Measurements from ENCODE around the gene TIMM50.
A peak's percentile ranks its signal among the peaks of the same experiment; 100 is the strongest.

The TIMM50 gene

GRCh38 chr19:39539165-39539517 lies 58.5 kb downstream of the TIMM50 start:
- DNase-seq: no peak

GRCh38 chr19:39539518-39540332 lies 59.1 kb downstream of the TIMM50 start, which contains the start of gene EID2:
EID2 (minus strand) TSS chr19:39540161; CDS start chr19:39540079, 82 bp downstream.
- peak; percentile 95 for DNase-seq

DNA sequence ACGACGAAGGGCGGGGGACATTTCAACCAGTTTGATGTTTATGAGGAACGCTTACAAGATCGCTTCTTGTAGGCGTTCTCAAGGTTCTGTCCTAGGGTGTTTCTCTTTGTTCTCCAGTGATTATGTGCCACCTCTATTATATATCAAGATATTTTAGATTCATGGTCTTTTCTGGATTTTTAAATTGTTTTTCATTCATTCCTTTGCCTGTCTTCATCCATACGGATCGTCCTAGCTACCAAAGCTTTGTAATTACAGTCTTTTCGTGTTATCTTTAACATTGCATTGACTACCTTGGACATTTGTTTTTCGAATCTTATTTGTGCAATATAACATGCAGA lies 59.7 kb downstream of the TIMM50 start:
- DNase-seq: no peak

Data from midbrain (tissue), 1 donor.